HCT116 (cell line): ENCODE results near the gene PACS2. TPM values are rescaled to one million over a fixed set of nuclear protein-coding genes. Genes with fewer than 3 reads are reported as not detected.

Source experiments
- ATAC-seq: fragments of 200-7000 bp; cut with Tn5 transposase; 2 replicates; pipeline ENCODE4 v1.9.1; 2020; ENCODE audit warnings: mild to moderate bottlenecking, moderate library complexity
- BruUV-seq: library from RNA; stranded (reverse); fragments of 400-500 nt; replicated peaks from 2 replicates; lab custom pipeline; 2021; lab: Mats Ljungman, UMichigan
- CTCF ChIA-PET: fragments of 300-600 bp; sonication (Branson Sonifier 250); formaldehyde crosslinking; loops from one replicate; lab custom pipeline; 2021; ENCODE audit warnings: antibody characterized with exemption; lab: Charles Lee
- POLR2A ChIA-PET: fragments of 300-600, 350-600 bp; sonication (Branson Sonifier 250); formaldehyde crosslinking; loops from one replicate; lab custom pipeline; 2021; ENCODE audit warnings: antibody characterized with exemption; lab: Charles Lee
- RAD21 ChIA-PET, 2 experiments: fragments of 300-600 bp; sonication (Branson Sonifier 250); formaldehyde crosslinking; loops; one replicate each; lab custom pipeline; 2023; ENCODE audit warnings: low total read pairs in 2 of 2; ENCODE audit not compliant: uncharacterized antibody in 2 of 2, unreplicated experiment in 2 of 2, low non-redundant PET in 1 of 2; lab: Charles Lee
- DNase-seq: peaks from one replicate; pipeline ENCODE4 v3.0.0-alpha.2; 2010; ENCODE audit warnings: low read depth, low spot score
- H2AFZ ChIP-seq: fragments of 200-600 bp; shearing (Covaris generic), sonication (generic); 2 replicates; pipeline ENCODE4 v1.6.1; 2017; ENCODE audit warnings: low read depth, mixed run types, mixed read lengths, antibody characterized with exemption, low read length; ENCODE audit not compliant: poor library complexity, severe bottlenecking
- H3K27ac ChIP-seq: 2 replicates; pipeline ENCODE4 v1.5.1; 2012; ENCODE audit warnings: low read depth, low read length
- H3K27me3 ChIP-seq: fragments of 200-600 bp; sonication (generic); 2 replicates; pipeline ENCODE4 v1.6.1; 2016; ENCODE audit warnings: mixed run types, low read length, mixed read lengths; ENCODE audit not compliant: insufficient read depth
- H3K36me3 ChIP-seq, 2 experiments: fragments of 200-500 bp in 1 of 2; fragments of 200-600 bp in 1 of 2; sonication (Bioruptor generic) in 1 of 2; sonication (generic) in 1 of 2; 2 replicates each; pipeline versions ENCODE4 v1.5.1 to v1.6.1; 2014 to 2016; ENCODE audit warnings: low read length in 2 of 2, inconsistent platforms in 1 of 2, mixed read lengths in 1 of 2, mixed run types in 1 of 2; ENCODE audit not compliant: insufficient read depth in 2 of 2, control insufficient read depth in 1 of 2
- H3K4me1 ChIP-seq, 2 experiments: fragments of 200-600 bp in 1 of 2; sonication (generic) in 1 of 2; 2 replicates each; pipeline versions ENCODE4 v1.5.1 to v1.6.1; 2012 to 2017; ENCODE audit warnings: low read length in 2 of 2, inconsistent platforms in 1 of 2, mild to moderate bottlenecking in 1 of 2, mixed read lengths in 1 of 2, mixed run types in 1 of 2, moderate library complexity in 1 of 2; ENCODE audit not compliant: insufficient read depth in 2 of 2, control insufficient read depth in 1 of 2
- H3K4me2 ChIP-seq: fragments of 200-600 bp; sonication (generic); 2 replicates; pipeline ENCODE4 v1.6.1; 2017; ENCODE audit warnings: mixed run types, low read length, mixed read lengths
- H3K4me3 ChIP-seq, 2 experiments: fragments of 200-600 bp in 1 of 2; sonication (generic) in 1 of 2; replicated peaks in 1 of 2; 2 replicates each; pipeline ENCODE4 v1.5.1; 2011 to 2016; ENCODE audit warnings: low read length in 2 of 2, control low read depth in 1 of 2, low read depth in 1 of 2, mild to moderate bottlenecking in 1 of 2, mixed read lengths in 1 of 2, mixed run types in 1 of 2
- H3K79me2 ChIP-seq: fragments of 200-600 bp; sonication (generic); 2 replicates; pipeline ENCODE4 v1.6.1; 2017; ENCODE audit warnings: mild to moderate bottlenecking, mixed run types, low read length, moderate library complexity, mixed read lengths; ENCODE audit not compliant: insufficient read depth
- H3K9ac ChIP-seq: fragments of 200-600 bp; sonication (generic); 2 replicates; pipeline ENCODE4 v1.6.1; 2016; ENCODE audit warnings: low read length, mixed read lengths
- H3K9me2 ChIP-seq: fragments of 200-600 bp; sonication (generic), shearing (Covaris generic); 2 replicates; pipeline ENCODE4 v1.6.1; 2017; ENCODE audit warnings: mixed run types, mild to moderate bottlenecking, moderate library complexity; ENCODE audit not compliant: insufficient read depth
- H3K9me3 ChIP-seq, 2 experiments: fragments of 200-500 bp in 1 of 2; fragments of 200-600 bp in 1 of 2; sonication (Bioruptor generic) in 1 of 2; sonication (generic) in 1 of 2; 2 replicates each; pipeline ENCODE4 v1.6.1; 2014 to 2017; ENCODE audit warnings: low read length in 2 of 2, mixed read lengths in 2 of 2, inconsistent platforms in 1 of 2, low read depth in 1 of 2, mild to moderate bottlenecking in 1 of 2, mixed run types in 1 of 2, moderate library complexity in 1 of 2; ENCODE audit not compliant: control insufficient read depth in 1 of 2, insufficient read depth in 1 of 2
- H4K20me1 ChIP-seq: fragments of 200-600 bp; sonication (generic), shearing (Covaris generic); 2 replicates; pipeline ENCODE4 v1.6.1; 2017; ENCODE audit warnings: mixed run types, mild to moderate bottlenecking, moderate library complexity; ENCODE audit not compliant: insufficient read depth
- CBX3 ChIP-seq: IDR thresholded peaks from 2 replicates; pipeline ENCODE4 v1.6.1; 2012; ENCODE audit warnings: low read depth
- CEBPB ChIP-seq: IDR thresholded peaks from 2 replicates; pipeline ENCODE4 v1.6.1; 2012; ENCODE audit warnings: low read depth
- CTCF ChIP-seq, 3 experiments: fragments of 200-600 bp in 1 of 3; sonication (generic) in 1 of 3; IDR thresholded peaks in 2 of 3; conservative IDR thresholded peaks in 1 of 3; 2 replicates each; pipeline ENCODE4 v1.5.1; 2012 to 2017; ENCODE audit warnings: low read depth in 2 of 3, low read length in 2 of 3, antibody characterized with exemption in 1 of 3, borderline replicate concordance in 1 of 3, control low read depth in 1 of 3, mild to moderate bottlenecking in 1 of 3, mixed read lengths in 1 of 3, mixed run types in 1 of 3, moderate library complexity in 1 of 3; ENCODE audit not compliant: insufficient read depth in 1 of 3
- ELF1 ChIP-seq: IDR thresholded peaks from 2 replicates; pipeline ENCODE4 v1.6.1; 2012; ENCODE audit warnings: low read depth, borderline replicate concordance
- EZH2 ChIP-seq: fragments of 200-600 bp; sonication (generic); IDR thresholded peaks from 2 replicates; pipeline ENCODE4 v1.6.1; 2017; ENCODE audit warnings: antibody characterized with exemption, mixed run types
- EZH2phosphoT487 ChIP-seq: fragments of 200-600 bp; IDR thresholded peaks from 2 replicates; pipeline ENCODE4 v1.6.1; 2018; ENCODE audit warnings: antibody characterized with exemption, borderline replicate concordance
- JUND ChIP-seq: IDR thresholded peaks from 2 replicates; pipeline ENCODE4 v1.6.1; 2012
- MAX ChIP-seq: IDR thresholded peaks from 2 replicates; pipeline ENCODE4 v1.6.1; 2012
- POLR2A ChIP-seq: IDR thresholded peaks from 2 replicates; pipeline ENCODE4 v1.7.0; 2011; ENCODE audit warnings: borderline replicate concordance; ENCODE audit not compliant: insufficient read depth, insufficient read length; ENCODE audit errors: extremely low read depth
- POLR2AphosphoS5 ChIP-seq: IDR thresholded peaks from 2 replicates; pipeline ENCODE4 v1.6.1; 2011; ENCODE audit warnings: mild to moderate bottlenecking, low read depth, low read length, moderate library complexity
- RAD21 ChIP-seq: IDR thresholded peaks from 2 replicates; pipeline ENCODE4 v1.6.1; 2012; ENCODE audit warnings: low read depth, mild to moderate bottlenecking
- REST ChIP-seq: IDR thresholded peaks from 2 replicates; pipeline ENCODE4 v1.6.1; 2012; ENCODE audit warnings: low read depth
- SIN3A ChIP-seq: IDR thresholded peaks from 2 replicates; pipeline ENCODE4 v1.6.1; 2012; ENCODE audit warnings: low read depth
- SP1 ChIP-seq: IDR thresholded peaks from 2 replicates; pipeline ENCODE4 v1.6.1; 2012; ENCODE audit warnings: low read depth
- SRF ChIP-seq: IDR thresholded peaks from 2 replicates; pipeline ENCODE4 v1.6.1; 2012; ENCODE audit warnings: low read depth
- TCF7L2 ChIP-seq: IDR thresholded peaks from 2 replicates; pipeline ENCODE4 v1.7.0; 2011; ENCODE audit warnings: borderline replicate concordance, inconsistent platforms; ENCODE audit not compliant: insufficient read depth, insufficient read length; ENCODE audit errors: extremely low read depth
- ZNF274 ChIP-seq: fragments of 200-500 bp; sonication (Bioruptor generic); IDR thresholded peaks from 2 replicates; pipeline ENCODE4 v1.6.1; 2014; ENCODE audit warnings: mild to moderate bottlenecking, low read depth, low read length, inconsistent platforms
- intact Hi-C: fragments of 100-400 bp; cut with micrococcal nuclease; formaldehyde crosslinking; loops from 2 replicates; pipeline ENCODE4 v1.10.0; 2022
- total RNA-seq: library from RNA; stranded (reverse); gene quantifications from one replicate; pipeline ENCODE4 v1.2.1, GENCODE V29; 2021; ENCODE audit not compliant: unreplicated experiment
- TF ChIP-seq, protein P1 (sequence below): IDR thresholded peaks from 2 replicates; pipeline ENCODE4 v1.6.1; 2012
- TF ChIP-seq, protein P2 (sequence below): IDR thresholded peaks from 2 replicates; pipeline ENCODE4 v1.6.1; 2011; ENCODE audit warnings: mild to moderate bottlenecking, low read length, moderate library complexity; ENCODE audit not compliant: insufficient replicate concordance; ENCODE audit errors: extremely low read depth

Gene PACS2
- total RNA-seq, 1 experiment from 2014 or later: 75.5 TPM

GRCh38 chr14:105427412-105427811 is 112.9 kb downstream of the PACS2 start:
- H3K4me1 ChIP-seq: peaks cover 20 to 38% of the 10 kb centered on the region in 2 experiments
- H4K20me1 ChIP-seq: peaks cover 19% of the 10 kb centered on the region
- H3K4me3 ChIP-seq: no peak overlapping the region
- DNase-seq (no peak), ATAC-seq (no peak)
- intact Hi-C loops: no loop called here
- no peaks in the 10 kb centered on the region for H3K9me2 ChIP-seq
- no peak overlapping the region for H3K9ac ChIP-seq
- H2AFZ ChIP-seq: no peak overlapping the region
- TF ChIP-seq POLR2A (no peak), ELF1 (no peak), SP1 (no peak), MAX (no peak), TCF7L2 (no peak), ZNF274 (no peak), EZH2 (no peak), REST (no peak), EZH2phosphoT487 (no peak), POLR2AphosphoS5 (no peak), CBX3 (no peak), CTCF (IDR thresholded peaks at IDR 0.05 in 2 of 3, conservative IDR thresholded peaks at IDR 0.05 in 1 of 3; ENCODE audit: borderline replicate concordance in 1 of 3, insufficient read depth in 1 of 3, low read depth in 2 of 3, low read length in 2 of 3) (no peak), SIN3A (no peak), JUND (no peak), SRF (no peak), CEBPB (no peak), RAD21 (no peak)
- TF ChIP-seq, protein P1, sequence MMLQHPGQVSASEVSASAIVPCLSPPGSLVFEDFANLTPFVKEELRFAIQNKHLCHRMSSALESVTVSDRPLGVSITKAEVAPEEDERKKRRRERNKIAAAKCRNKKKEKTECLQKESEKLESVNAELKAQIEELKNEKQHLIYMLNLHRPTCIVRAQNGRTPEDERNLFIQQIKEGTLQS: no peak
- TF ChIP-seq, protein P2, sequence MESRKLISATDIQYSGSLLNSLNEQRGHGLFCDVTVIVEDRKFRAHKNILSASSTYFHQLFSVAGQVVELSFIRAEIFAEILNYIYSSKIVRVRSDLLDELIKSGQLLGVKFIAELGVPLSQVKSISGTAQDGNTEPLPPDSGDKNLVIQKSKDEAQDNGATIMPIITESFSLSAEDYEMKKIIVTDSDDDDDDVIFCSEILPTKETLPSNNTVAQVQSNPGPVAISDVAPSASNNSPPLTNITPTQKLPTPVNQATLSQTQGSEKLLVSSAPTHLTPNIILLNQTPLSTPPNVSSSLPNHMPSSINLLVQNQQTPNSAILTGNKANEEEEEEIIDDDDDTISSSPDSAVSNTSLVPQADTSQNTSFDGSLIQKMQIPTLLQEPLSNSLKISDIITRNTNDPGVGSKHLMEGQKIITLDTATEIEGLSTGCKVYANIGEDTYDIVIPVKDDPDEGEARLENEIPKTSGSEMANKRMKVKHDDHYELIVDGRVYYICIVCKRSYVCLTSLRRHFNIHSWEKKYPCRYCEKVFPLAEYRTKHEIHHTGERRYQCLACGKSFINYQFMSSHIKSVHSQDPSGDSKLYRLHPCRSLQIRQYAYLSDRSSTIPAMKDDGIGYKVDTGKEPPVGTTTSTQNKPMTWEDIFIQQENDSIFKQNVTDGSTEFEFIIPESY: no peak
- TF ChIP-seq, all 23 proteins: peak for 0
- ChIA-PET POLR2A (no interaction called here), CTCF (no interaction called here), RAD21 (no interaction called here)
- Histone ChIP-seq H3K4me2 (no peak overlapping the region), H3K36me3 (peaks cover 4 to 9% of the 10 kb centered on the region in 2 experiments; a peak in 3 of 4 replicates), H3K79me2 (peaks cover 92% of the 10 kb centered on the region), H3K27ac (no peak overlapping the region), H3K27me3 (no peaks in the 10 kb centered on the region), H3K9me3 (no peaks in the 10 kb centered on the region)
- BruUV-seq: no TSS peak
